AG09319 (cell line): ENCODE data around the gene SLC25A38.

Experiments used
- DNase-seq: peaks from one replicate; pipeline ENCODE4 v3.0.0-alpha.2; 2010; ENCODE audit warnings: low read depth; ENCODE audit errors: extremely low read depth
- TF ChIP-seq, protein P1 (sequence below): IDR thresholded peaks from 2 replicates; pipeline ENCODE4 v1.5.1; 2011; ENCODE audit warnings: low read depth, mild to moderate bottlenecking, inconsistent platforms, low read length, moderate library complexity

Gene SLC25A38, protein sequence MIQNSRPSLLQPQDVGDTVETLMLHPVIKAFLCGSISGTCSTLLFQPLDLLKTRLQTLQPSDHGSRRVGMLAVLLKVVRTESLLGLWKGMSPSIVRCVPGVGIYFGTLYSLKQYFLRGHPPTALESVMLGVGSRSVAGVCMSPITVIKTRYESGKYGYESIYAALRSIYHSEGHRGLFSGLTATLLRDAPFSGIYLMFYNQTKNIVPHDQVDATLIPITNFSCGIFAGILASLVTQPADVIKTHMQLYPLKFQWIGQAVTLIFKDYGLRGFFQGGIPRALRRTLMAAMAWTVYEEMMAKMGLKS

DNA sequence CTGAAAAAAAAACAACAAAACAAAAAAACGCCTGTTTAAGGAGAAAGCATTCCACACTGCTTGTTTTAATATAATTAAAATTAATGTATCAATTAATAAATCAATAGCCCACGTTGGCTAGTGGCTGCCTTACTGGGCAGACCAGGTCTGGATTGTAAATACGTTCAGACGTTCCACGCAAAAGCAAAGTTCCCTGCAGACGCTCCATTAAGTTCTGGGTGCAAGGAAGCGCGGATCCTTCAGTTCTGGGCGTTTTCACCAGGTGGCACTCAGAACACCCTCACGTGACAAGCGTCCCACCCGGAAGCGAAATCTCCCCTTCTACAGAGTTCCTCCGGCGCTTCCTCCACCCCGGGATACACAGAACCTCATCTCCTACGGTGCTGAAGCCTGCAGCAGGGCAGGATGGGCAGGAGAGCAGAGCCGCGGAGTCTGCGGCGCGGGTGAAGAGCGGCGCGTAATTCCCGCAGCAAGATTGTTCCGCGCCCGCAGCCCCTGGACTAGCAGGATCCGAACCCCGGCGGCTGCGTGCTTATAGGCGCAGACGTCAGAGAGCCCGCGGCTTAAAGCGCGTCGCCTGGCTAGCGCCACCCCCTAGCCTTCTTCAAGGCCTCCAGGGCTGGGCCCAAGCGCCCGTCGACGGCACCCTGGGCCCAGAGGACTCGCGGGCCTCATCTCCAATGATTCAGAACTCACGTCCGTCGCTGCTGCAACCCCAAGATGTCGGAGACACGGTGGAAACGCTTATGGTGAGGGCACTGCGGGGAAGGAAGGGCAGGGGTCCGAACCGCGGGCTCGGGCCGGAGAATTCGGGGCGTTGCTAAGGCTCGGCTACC is at the start of gene SLC25A38:
SLC25A38 (plus strand) TSS at position 326 of the 836 bp plus-strand sequence; CDS start at position 681, 355 bp downstream.
- TF ChIP-seq, protein P1, sequence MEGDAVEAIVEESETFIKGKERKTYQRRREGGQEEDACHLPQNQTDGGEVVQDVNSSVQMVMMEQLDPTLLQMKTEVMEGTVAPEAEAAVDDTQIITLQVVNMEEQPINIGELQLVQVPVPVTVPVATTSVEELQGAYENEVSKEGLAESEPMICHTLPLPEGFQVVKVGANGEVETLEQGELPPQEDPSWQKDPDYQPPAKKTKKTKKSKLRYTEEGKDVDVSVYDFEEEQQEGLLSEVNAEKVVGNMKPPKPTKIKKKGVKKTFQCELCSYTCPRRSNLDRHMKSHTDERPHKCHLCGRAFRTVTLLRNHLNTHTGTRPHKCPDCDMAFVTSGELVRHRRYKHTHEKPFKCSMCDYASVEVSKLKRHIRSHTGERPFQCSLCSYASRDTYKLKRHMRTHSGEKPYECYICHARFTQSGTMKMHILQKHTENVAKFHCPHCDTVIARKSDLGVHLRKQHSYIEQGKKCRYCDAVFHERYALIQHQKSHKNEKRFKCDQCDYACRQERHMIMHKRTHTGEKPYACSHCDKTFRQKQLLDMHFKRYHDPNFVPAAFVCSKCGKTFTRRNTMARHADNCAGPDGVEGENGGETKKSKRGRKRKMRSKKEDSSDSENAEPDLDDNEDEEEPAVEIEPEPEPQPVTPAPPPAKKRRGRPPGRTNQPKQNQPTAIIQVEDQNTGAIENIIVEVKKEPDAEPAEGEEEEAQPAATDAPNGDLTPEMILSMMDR: peak; percentile 27
- no peak for DNase-seq

DNA sequence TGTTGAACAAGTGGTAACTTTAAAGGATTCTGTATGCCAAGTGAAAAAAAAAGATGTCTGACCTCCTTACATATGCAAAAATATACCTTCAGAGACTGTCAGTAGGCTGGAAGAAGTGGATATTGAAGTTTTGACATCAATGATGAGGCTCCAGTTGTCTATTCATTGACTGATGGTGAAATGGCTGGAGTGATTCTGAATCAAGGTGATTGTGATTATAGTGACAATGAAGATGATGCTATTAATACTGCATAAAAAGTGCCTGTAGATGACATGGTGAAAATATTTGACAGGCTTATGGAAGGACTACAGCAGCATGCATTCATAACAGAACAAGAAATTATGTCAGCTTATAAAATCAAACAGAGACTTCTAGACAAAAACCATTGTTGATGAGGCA is 49.6 kb upstream of the SLC25A38 start:
- no peak for DNase-seq
- TF ChIP-seq, protein P1: no peak

DNA sequence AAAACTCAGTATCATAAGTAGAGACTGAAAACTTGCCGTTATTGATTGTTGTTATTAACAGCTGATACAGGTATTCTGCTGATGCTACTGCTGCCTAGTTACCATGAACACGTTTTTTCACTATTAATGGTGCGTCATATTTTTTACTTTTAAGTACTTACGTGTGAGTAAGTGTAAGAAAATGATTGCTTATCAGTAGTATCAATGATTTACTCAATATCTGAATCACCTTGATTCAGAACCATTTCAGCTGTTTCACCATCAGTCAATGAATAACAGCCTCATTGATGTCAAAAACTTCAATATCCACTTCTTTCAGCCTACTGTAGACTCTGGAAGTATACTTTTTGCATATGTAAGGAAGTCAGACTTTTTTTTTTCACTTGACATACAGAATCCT is 49.0 kb upstream of the SLC25A38 start:
- TF ChIP-seq, protein P1: no peak
- no peak for DNase-seq

DNA sequence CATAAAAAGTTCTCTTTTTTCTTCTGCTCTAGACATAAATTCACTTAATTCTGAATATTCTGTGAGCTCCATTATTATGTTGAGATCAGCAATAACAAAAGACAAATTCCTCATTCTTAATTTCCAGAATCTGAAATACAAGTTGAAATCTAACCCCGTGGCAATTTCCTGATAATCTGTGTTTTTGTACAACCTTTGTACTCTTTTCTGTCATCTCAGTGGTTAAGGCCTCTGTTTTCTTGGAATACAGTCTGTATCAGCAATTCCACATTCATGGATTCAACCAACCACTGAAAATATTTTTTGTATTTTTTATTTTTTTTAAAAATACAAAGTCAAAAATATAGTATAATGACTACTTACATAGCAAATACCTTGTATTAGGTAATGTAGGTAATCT is 45.0 kb upstream of the SLC25A38 start:
- TF ChIP-seq, protein P1: no peak

DNA sequence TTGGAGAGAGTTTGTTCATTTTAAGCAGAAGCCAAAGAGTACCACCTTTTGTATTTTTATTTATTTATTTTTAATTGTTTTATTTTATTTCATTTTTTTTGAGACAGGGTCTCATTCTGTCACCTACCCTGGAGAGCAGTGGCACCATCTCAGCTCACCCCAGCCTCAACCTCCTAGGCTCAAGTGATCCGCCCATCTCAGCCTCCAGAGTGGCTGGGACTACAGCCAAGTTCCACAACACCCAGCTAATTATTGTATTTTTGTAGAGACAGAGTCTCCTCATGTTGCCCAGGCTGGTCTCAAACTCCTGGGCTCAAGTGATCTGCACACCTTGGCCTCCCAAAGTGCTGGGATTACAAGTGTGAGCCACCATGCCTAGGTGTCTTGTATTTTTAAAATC is 44.1 kb upstream of the SLC25A38 start:
- TF ChIP-seq, protein P1: no peak
- DNase-seq: no peak

More for the DNA sequence above, 45.0 kb upstream of the SLC25A38 start:
- DNase-seq: no peak

DNA sequence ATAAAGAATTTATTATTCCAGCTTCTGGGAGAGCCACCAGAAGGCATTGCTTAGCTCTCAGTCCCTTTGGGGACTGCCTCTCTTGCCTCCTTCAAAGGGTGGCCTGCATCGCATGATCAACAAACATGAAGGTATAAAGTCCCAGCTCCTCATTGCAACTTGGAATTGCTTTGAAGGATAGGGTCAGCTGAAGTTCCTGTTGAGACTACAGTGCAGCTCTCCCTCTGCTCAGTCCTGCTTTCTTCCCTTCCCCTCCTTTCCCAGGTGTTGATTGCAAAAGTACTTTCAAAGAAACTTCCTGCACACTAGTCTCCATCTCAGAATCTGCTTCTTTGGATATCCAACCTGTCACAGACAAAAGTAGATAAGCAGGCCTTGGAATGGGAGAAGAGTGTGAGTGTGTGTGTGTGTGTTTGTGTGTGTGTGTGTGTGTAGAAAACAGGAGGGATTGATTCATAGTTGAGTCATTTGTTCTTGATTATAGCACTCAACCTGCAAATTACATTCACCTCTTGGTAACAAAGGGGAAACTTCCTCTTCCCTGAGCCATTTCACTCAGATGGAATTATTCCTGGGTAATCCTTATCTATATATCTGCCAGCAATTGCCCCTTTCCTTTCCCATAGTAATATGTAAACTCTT is 40.0 kb upstream of the SLC25A38 start:
- TF ChIP-seq, protein P1: no peak
- DNase-seq: no peak
